Activated CD8-positive, alpha-beta memory T cell treated with anti-CD3 and anti-CD28 coated beads for 36 hours (primary cell): ENCODE measurements around the gene CST3. TPM values are rescaled to one million over a fixed set of nuclear protein-coding genes. Genes with fewer than 3 reads are reported as not detected.
"Not testable (repeated sequence)": the region's sequence is repeated elsewhere in the genome, so short reads cannot be mapped to it uniquely, and the experiment has no call there.

ENCODE experiments used
- CTCF ChIA-PET: fragments of 350-600 bp; sonication (Branson Sonifier 250); formaldehyde crosslinking; loops from one replicate; lab custom pipeline; 2021; ENCODE audit warnings: antibody characterized with exemption; lab: Charles Lee
- POLR2A ChIA-PET: fragments of 350-600 bp; sonication (Branson Sonifier 250); formaldehyde crosslinking; loops from one replicate; lab custom pipeline; 2021; ENCODE audit warnings: antibody characterized with exemption; lab: Charles Lee
- total RNA-seq, 2 experiments: library from RNA; stranded (reverse); gene quantifications; one replicate each; pipeline ENCODE4 v1.2.3, GENCODE V29; 2021

Gene CST3
- total RNA-seq, 2 experiments from 2014 or later = 0.86 to 0.99 TPM

- ChIA-PET CTCF (no interaction called here), POLR2A (no interaction called here)
Measured at GRCh38 chr20:23663180-23663579, 25.4 kb upstream of the CST3 start.

- CTCF ChIA-PET = no interaction called here
- POLR2A ChIA-PET = no interaction called here
Measured at GRCh38 chr20:23662276-23662870, 24.6 kb upstream of the CST3 start.

GRCh38 chr20:23661002-23661429 is 23.3 kb upstream of the CST3 start:
- ChIA-PET POLR2A (no interaction called here), CTCF (no interaction called here)

GRCh38 chr20:23659989-23660837 is 22.5 kb upstream of the CST3 start:
- POLR2A ChIA-PET = no interaction called here
- CTCF ChIA-PET = no interaction called here

- POLR2A ChIA-PET, CTCF ChIA-PET: not testable (repeated sequence)
Measured at GRCh38 chr20:23659610-23659988, 21.8 kb upstream of the CST3 start.

- ChIA-PET CTCF (no interaction called here), POLR2A (no interaction called here)
Measured at GRCh38 chr20:23658989-23659609, 21.3 kb upstream of the CST3 start.

- CTCF ChIA-PET = no interaction called here
- POLR2A ChIA-PET = no interaction called here
Measured at GRCh38 chr20:23658336-23658735, 20.6 kb upstream of the CST3 start.

- ChIA-PET CTCF (no interaction called here), POLR2A (no interaction called here)
Measured at GRCh38 chr20:23657202-23657601, 19.4 kb upstream of the CST3 start.

- ChIA-PET CTCF (no interaction called here), POLR2A (no interaction called here)
Measured at GRCh38 chr20:23656372-23656771, 18.6 kb upstream of the CST3 start.

GRCh38 chr20:23655491-23656211 is 17.9 kb upstream of the CST3 start:
- CTCF ChIA-PET = no interaction called here

GRCh38 chr20:23654717-23655116 is 17.0 kb upstream of the CST3 start:
- POLR2A ChIA-PET = no interaction called here
- CTCF ChIA-PET = no interaction called here

More at GRCh38 chr20:23655491-23656211, 17.9 kb upstream of the CST3 start:
- POLR2A ChIA-PET = no interaction called here

GRCh38 chr20:23654000-23654399 is 16.2 kb upstream of the CST3 start:
- POLR2A ChIA-PET = no interaction called here
- CTCF ChIA-PET = no interaction called here

GRCh38 chr20:23653400-23653938 is 15.7 kb upstream of the CST3 start:
- POLR2A ChIA-PET = no interaction called here
- CTCF ChIA-PET = no interaction called here

GRCh38 chr20:23652926-23653325 is 15.2 kb upstream of the CST3 start:
- ChIA-PET CTCF (no interaction called here), POLR2A (no interaction called here)

- POLR2A ChIA-PET = no interaction called here
Measured at GRCh38 chr20:23652371-23652770, 14.6 kb upstream of the CST3 start.

GRCh38 chr20:23651117-23651516 is 13.4 kb upstream of the CST3 start:
- ChIA-PET POLR2A (no interaction called here), CTCF (no interaction called here)

More at GRCh38 chr20:23652371-23652770, 14.6 kb upstream of the CST3 start:
- CTCF ChIA-PET = no interaction called here

- CTCF ChIA-PET = no interaction called here
- POLR2A ChIA-PET = no interaction called here
Measured at GRCh38 chr20:23649830-23650417, 12.2 kb upstream of the CST3 start.

- ChIA-PET CTCF (no interaction called here), POLR2A (no interaction called here)
Measured at GRCh38 chr20:23649242-23649641, 11.5 kb upstream of the CST3 start.

GRCh38 chr20:23647346-23647745 is 9.6 kb upstream of the CST3 start:
- POLR2A ChIA-PET = no interaction called here
- CTCF ChIA-PET = no interaction called here
